ENCODE measurements around the gene MYO1C.

- TF ChIP-seq CTCF (IDR thresholded peaks at IDR 0.05) = no peak
- TF ChIP-seq POLR2A (IDR thresholded peaks at IDR 0.05) = no peak
Measured at GRCh38 chr17:1484060-1484535, 8.4 kb downstream of the MYO1C start.

All from Peyer's patch (tissue), 4 donors.